ENCODE data around the gene CTXN1.
"Not testable (repeated sequence)": the region's sequence is repeated elsewhere in the genome, so short reads cannot be mapped to it uniquely, and the experiment has no call there.

CTXN1 gene

GRCh38 chr19:7897292-7897691, 28.6 kb downstream of the CTXN1 start:
- no peak for DNase-seq

DNA sequence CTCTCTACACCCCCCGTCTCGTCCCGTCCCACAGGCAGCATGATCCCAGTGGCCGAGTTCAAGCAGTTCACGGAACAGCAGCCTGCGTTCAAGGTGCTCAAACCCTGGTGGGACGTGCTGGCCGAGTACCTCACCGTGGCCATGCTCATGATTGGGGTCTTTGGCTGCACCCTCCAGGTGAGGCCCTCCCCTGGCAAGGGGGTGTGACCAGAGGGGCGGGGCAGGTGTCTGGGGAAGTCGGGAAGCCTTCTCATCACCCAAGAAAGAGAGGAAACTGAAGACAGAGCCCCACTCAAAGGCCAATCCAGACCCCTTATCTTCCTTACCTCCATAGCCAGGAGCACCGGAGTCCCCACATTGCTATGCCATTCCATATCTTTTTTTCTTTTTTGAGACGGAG, 30.4 kb downstream of the CTXN1 start:
- DNase-seq = no peak

GRCh38 chr19:7894612-7895309, 31.2 kb downstream of the CTXN1 start:
- no peak for DNase-seq

GRCh38 chr19:7893362-7894101, 32.4 kb downstream of the CTXN1 start:
- not testable (repeated sequence) for DNase-seq

- no peak for DNase-seq
These were observed 37.1 kb downstream of the CTXN1 start for GRCh38 chr19:7888826-7889217.

DNA sequence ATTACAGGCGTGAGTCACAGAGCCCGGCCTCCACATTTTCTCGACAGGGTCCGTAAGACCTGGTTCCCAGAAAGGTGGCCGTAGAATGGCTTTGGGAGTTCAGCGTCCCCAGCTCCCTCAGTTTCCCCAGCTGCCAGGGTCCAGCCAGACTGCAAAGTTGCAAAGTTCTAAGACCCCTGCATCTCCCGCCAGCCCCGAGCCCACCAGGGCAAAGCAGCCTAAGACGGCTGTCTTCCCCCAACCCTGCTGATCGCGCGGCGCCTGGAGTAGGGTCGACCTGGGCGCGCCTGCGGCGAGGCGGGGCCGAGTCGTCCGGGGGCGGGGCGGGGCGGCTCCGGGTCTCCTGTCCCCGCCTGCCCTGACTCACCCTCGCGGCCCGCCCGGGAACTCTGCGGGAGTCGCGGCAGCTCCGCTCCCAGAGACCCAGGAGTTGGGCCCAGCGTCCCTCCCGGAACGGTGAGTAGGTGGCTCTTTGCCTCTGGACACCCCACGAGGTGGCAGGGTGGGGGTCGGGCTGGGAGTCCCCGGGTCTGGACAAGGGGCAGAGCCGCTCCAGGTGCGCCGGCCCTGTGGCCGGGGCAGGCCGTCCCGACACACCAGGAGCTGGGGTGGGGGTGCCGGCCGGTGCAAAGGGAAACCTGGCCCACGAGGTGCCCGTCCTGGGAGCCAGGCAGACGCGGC, 37.6 kb downstream of the CTXN1 start, which contains the start of gene LRRC8E:
LRRC8E (plus strand) TSS at position 366 of the 681 bp plus-strand sequence. CDS start 7,094 bp downstream, outside the sequence.
- no peak for DNase-seq

DNA sequence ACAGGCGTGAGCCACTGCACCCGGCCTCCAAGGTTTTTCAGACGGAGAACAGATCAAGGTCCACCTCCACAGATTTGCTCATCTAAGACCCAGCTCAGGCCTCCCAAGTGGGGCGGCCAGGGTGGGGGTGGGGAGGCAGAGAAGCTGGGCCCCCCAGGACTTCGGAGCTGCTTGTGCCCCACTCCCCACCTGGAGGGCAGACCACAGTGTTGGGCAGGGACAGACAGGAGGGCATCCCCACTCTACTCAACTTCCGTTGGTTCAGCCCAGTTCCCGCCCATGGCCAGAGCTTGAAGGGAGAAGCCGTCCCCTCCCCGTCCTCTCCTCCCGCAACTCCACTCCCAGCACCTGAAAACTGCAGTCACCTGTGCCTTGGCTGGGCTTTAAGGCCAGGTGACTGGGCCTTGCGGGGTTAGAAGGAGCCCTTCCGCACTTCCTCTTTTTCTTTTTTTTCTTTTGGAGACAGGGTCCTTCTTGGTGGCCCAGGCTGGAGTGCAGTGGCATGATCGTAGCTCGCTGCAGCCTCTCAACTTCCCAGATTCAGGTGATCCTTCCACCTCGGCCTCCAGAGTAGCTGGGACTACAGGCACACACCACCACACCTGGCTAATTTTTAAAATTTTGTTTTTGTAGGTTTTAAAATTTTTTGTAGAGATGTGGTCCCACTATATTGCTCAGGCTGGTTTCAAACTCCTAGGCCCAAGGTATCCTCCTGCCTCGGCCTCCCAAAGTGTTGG, 38.4 kb downstream of the CTXN1 start:
- no peak for DNase-seq

DNA sequence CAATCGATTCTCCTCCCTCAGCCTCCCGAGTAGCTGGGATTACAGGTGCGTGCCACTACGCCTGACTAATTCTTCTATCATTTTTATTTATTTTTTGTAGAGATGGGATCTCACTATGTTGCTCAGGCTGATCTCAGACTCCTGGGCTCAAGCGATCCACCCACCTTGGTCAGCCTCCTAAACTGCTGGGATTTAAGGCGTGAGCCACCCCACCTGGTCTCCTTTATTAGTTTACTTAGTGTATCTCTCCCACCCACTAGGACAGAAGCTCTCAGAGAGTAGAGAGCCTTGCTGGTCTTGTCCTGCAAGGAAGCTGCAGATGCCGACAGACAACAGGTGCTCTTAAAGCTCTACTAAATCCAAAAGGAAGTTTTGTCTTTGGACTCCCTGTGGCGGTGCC, 40.1 kb downstream of the CTXN1 start:
- no peak for DNase-seq

DNA sequence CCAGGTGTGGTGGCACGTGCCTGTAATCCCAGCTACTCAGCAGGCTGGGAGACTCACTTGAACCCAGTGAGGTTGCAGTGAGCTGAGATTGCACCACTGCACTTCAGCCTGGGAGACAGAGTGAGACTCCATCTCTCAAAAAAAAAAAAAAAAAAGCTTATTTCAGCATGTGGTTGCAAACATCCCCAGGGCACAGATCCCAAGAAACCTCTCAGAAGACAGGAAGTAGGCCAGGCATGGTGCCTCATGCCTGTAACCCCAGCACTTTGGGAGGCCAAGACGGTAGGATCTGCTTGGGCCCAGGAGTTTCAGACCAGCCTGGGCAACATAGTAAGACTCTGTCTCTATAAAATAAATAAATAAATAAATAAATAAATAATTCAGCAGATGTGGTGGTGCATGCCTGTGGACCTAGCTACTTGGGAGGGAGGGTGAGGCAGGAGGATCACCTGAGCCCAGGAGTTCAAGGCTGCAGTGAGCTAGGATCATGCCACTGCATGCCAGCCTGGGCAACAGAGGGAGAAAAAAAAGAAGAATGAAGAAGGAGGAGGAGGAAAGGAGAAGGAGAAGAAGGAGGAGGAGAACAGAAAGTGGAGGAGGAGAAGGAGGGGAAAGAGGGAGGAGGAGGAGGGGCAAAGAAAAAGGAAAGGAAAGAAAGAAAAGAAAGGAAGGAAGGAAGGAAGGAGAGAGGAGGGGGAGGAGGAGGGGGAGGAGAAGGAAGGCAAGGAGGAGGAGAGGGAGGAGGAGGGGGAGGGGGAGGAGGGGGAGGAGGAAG, 42.0 kb downstream of the CTXN1 start:
- no peak for DNase-seq

GRCh38 chr19:7883105-7883504, 42.8 kb downstream of the CTXN1 start:
- DNase-seq = no peak

- no peak for DNase-seq
These were observed 44.0 kb downstream of the CTXN1 start for GRCh38 chr19:7881910-7882309.

DNA sequence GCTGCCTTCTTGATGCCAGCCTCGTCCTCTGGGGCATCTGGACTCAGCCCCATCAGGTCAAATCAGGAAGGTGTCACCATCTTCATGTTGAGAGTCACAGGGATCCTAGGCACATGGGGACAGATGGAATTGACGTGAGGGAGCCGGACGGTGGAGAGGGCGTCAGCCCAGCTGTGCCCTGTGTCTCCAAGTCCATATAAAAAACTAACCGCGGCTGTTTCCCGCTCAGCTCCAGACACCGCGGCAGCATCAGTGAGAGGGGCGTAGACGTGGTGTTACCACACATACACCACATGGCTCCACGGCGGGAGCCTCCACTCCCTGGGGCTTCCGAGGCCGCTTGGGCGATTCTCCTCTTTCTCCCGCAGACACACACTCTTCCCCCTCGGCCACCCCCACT, 46.1 kb downstream of the CTXN1 start:
- no peak for DNase-seq

DNA sequence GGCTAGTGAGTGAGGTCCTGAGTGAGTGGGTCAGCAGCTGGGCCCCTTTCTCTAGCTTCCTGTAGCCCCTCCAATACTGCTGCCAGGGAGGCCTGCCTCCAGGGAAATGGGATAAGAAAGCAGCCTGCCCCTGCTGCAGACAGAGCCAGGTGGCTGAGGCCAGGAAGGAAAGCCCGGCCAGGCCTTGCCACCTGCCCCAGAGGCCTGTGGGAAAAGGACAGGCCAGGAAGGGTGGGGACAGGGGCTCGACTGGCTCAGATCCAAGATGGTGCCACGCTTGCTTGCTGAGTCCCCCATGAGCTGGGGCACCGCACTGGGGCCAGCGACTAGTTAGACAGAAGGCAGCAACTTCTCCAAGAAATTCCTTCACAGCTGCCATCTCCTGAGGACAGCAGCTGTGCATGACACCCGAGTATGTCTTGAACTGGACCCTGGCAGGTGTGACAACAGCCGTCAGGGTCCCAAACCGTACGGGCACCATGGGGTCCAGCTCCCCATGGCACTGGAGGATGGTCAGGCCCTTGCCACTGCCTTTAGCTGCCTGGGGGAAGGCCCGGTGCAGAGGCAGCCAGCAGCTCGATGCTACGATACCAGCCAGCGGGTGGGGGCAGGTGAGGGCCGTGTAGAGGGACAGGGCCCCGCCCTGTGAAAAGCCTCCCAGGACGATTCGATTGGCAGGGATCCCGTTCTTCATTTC, 46.7 kb downstream of the CTXN1 start:
- DNase-seq = no peak

DNA sequence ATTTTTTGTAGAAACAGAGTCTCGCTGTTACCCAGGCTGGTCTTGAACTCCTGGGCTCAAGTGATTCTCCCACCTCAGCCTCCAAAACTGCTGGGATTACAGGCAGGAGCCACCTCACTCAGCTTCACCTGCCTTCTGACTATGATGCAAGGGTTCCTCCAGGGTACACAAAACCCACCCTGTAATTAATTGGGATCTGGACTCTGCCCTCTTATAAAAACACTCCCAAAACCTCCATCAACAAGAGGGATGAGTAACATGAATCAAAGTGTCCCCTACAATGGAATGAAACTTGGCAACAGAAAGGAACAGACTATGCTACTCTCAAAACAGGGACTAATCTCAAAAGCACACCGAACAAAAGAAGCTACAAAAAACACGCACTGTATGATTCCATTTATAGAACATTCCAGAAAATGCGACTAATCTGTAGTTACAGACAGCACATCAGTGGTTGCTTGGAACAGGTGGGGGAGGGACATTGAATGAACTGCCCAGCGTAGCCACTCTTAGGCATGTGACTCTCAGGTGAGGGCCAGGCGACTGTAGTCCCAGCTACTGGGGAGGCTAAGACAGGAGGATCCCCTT, 48.6 kb downstream of the CTXN1 start:
- DNase-seq = no peak

DNA sequence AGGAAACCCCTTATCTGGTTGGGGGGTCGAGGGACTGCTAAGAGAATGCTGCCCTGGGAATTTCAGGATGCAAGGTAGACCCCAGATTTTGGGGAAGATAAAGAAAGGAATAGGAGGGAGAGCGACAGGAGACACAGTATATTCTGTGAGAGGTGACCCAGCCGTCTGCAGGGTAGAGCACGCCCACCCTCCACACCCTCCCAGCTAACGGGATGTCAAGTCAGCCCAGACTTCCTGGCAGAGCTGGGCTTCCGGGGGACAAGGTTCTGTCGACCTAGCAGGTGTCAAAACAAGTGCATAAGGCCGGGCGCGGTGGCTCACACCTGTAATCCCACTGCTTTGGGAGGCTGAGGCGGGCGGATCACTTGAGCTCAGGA, 51.0 kb downstream of the CTXN1 start:
- no peak for DNase-seq
